MM.1S (cell line): Measurements from ENCODE around the gene GATC.

Experiments used
- DNase-seq: peaks from one replicate; pipeline ENCODE4 v3.0.0-alpha.2; 2015
- H2AFZ ChIP-seq: fragments of 300-600 bp; sonication (generic); 2 replicates; pipeline ENCODE4 v1.6.0; 2016; ENCODE audit warnings: antibody characterized with exemption, low read length
- H3F3A ChIP-seq: fragments of 300-600 bp; sonication (generic); 2 replicates; pipeline ENCODE4 v1.6.1; 2016; ENCODE audit warnings: mild to moderate bottlenecking, antibody characterized with exemption, low read length, moderate library complexity, mixed read lengths; ENCODE audit not compliant: insufficient read depth
- H3K27ac ChIP-seq: fragments of 300-600 bp; sonication (generic); 2 replicates; pipeline ENCODE4 v1.5.1; 2016; ENCODE audit warnings: mild to moderate bottlenecking, low read length
- H3K27me3 ChIP-seq: fragments of 300-600 bp; sonication (generic); replicated peaks from 2 replicates; pipeline ENCODE4 v1.6.0; 2016; ENCODE audit warnings: low read length; ENCODE audit not compliant: insufficient read depth
- H3K36me3 ChIP-seq: fragments of 300-600 bp; sonication (generic); replicated peaks from 2 replicates; pipeline ENCODE4 v1.6.1; 2016; ENCODE audit warnings: mild to moderate bottlenecking, low read length, mixed read lengths; ENCODE audit not compliant: insufficient read depth
- H3K4me1 ChIP-seq: fragments of 300-600 bp; sonication (generic); 2 replicates; pipeline ENCODE4 v1.6.1; 2016; ENCODE audit warnings: low read length, mixed read lengths
- H3K4me2 ChIP-seq: fragments of 300-600 bp; sonication (generic); 2 replicates; pipeline ENCODE4 v1.6.0; 2016; ENCODE audit warnings: low read depth, low read length
- H3K4me3 ChIP-seq: fragments of 300-600 bp; sonication (generic); 2 replicates; pipeline ENCODE4 v1.5.1; 2016; ENCODE audit warnings: low read length, mixed read lengths
- H3K79me2 ChIP-seq: fragments of 300-600 bp; sonication (generic); 2 replicates; pipeline ENCODE4 v1.6.1; 2016; ENCODE audit warnings: mixed run types, low read length, mixed read lengths
- H3K9ac ChIP-seq: fragments of 300-600 bp; sonication (generic); 2 replicates; pipeline ENCODE4 v1.6.1; 2016; ENCODE audit warnings: low read length, mixed read lengths
- H3K9me2 ChIP-seq: fragments of 300-600 bp; sonication (generic); replicated peaks from 2 replicates; pipeline ENCODE4 v1.6.1; 2016; ENCODE audit warnings: mild to moderate bottlenecking, low read length, mixed read lengths; ENCODE audit not compliant: insufficient read depth
- H3K9me3 ChIP-seq: fragments of 300-600 bp; sonication (generic); replicated peaks from 2 replicates; pipeline ENCODE4 v1.6.1; 2016; ENCODE audit warnings: mild to moderate bottlenecking, low read length, mixed read lengths; ENCODE audit not compliant: insufficient read depth
- H4K20me1 ChIP-seq: fragments of 300-600 bp; sonication (generic); 2 replicates; pipeline ENCODE4 v1.6.1; 2016; ENCODE audit warnings: mild to moderate bottlenecking, low read length, moderate library complexity, mixed read lengths; ENCODE audit not compliant: insufficient read depth
- EZH2 ChIP-seq: fragments of 300-600 bp; sonication (generic); optimal IDR thresholded peaks from 2 replicates; pipeline ENCODE3; 2017; ENCODE audit warnings: low read depth, mild to moderate bottlenecking, antibody characterized with exemption, low read length, mixed read lengths
- EZH2phosphoT487 ChIP-seq: fragments of 300-600 bp; sonication (generic); IDR thresholded peaks from 2 replicates; pipeline ENCODE4 v1.6.1; 2018; ENCODE audit warnings: antibody characterized with exemption, low read length
- TF ChIP-seq, protein P1 (sequence below): fragments of 300-600 bp; sonication (generic); IDR thresholded peaks from 2 replicates; pipeline ENCODE4 v1.5.1; 2016; ENCODE audit warnings: antibody characterized with exemption, low read length, mixed read lengths

Gene GATC

DNA sequence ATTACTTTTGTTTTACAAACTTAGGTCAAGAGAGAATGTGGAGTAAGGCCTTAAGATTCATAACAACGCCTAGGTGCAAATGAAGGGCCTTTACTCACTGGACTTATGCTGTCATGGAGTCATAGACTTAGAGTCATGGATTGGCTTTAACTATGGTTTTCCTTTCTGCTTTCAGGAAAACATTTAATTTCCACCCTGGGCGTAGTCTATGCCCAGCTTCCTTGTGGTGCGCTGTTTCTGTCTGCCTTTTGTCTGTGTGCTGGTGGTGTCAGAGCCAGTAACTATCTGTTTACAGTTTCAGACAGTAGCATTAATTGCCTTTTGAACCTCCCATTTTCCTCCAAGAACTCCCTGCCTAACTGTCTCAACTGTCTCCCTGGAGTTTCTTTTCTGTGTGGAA, 40.2 kb upstream of the GATC start:
- Histone ChIP-seq H3K27ac (no peak overlapping the region), H3K9ac (no peak overlapping the region), H3K27me3 (no peaks in the 10 kb centered on the region), H3K36me3 (no peaks in the 10 kb centered on the region), H3F3A (no peaks in the 10 kb centered on the region), H3K4me3 (no peak overlapping the region), H4K20me1 (no peaks in the 10 kb centered on the region), H3K4me1 (no peaks in the 10 kb centered on the region), H3K9me2 (no peaks in the 10 kb centered on the region), H3K4me2 (no peak overlapping the region), H2AFZ (no peak overlapping the region), H3K79me2 (no peaks in the 10 kb centered on the region), H3K9me3 (no peaks in the 10 kb centered on the region)
- no peak for TF ChIP-seq EZH2phosphoT487
- TF ChIP-seq EZH2: no peak
- TF ChIP-seq, protein P1, sequence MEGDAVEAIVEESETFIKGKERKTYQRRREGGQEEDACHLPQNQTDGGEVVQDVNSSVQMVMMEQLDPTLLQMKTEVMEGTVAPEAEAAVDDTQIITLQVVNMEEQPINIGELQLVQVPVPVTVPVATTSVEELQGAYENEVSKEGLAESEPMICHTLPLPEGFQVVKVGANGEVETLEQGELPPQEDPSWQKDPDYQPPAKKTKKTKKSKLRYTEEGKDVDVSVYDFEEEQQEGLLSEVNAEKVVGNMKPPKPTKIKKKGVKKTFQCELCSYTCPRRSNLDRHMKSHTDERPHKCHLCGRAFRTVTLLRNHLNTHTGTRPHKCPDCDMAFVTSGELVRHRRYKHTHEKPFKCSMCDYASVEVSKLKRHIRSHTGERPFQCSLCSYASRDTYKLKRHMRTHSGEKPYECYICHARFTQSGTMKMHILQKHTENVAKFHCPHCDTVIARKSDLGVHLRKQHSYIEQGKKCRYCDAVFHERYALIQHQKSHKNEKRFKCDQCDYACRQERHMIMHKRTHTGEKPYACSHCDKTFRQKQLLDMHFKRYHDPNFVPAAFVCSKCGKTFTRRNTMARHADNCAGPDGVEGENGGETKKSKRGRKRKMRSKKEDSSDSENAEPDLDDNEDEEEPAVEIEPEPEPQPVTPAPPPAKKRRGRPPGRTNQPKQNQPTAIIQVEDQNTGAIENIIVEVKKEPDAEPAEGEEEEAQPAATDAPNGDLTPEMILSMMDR: no peak
- no peak for DNase-seq

DNA sequence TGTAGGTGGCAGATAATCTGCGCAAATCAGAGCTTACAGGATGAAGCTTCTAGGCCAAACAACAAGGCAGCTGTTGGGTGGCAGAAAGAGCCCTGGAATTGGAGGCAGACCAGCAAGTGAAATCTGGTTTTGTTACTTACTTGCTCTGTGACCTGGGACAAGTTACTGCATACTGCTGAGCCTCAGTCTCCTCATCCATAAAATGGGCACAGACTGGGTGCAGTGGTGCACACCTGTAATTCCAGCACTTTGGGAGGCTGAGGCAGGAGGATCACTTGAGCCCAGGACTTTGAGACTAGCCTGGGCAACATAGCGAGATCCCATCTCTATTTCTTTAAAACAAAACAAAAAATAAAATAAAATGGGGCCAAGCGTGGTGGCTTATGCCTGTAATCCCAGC, 39.7 kb upstream of the GATC start:
- Histone ChIP-seq H3K9me3 (no peaks in the 10 kb centered on the region), H2AFZ (no peak overlapping the region), H3K27me3 (no peaks in the 10 kb centered on the region), H3K9me2 (no peaks in the 10 kb centered on the region), H3K27ac (no peak overlapping the region), H3K9ac (no peak overlapping the region), H3K4me3 (no peak overlapping the region), H4K20me1 (no peaks in the 10 kb centered on the region), H3K36me3 (no peaks in the 10 kb centered on the region), H3F3A (no peaks in the 10 kb centered on the region), H3K4me2 (no peak overlapping the region), H3K4me1 (no peaks in the 10 kb centered on the region), H3K79me2 (no peaks in the 10 kb centered on the region)
- no peak for DNase-seq
- TF ChIP-seq EZH2phosphoT487 (no peak), EZH2 (no peak)
- TF ChIP-seq, protein P1: no peak

DNA sequence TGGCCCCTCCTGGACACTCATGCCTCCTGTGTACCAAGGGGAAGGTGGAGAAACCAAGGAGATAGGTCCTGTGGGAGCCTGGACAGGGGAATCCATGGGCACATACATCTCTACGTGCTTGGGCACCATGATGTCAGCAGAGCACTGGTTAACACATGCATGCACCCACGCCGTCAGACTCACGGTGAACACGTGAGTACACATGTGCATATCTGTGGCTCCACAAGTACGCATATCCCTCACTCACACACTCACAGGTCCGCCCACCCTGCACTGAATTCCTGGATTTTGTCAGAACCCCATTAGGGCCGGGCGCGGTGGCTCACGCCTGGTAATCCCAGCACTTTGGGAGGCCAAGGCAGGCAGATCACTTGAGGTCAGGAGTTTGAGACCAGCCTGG, 37.5 kb upstream of the GATC start:
- Histone ChIP-seq H3K4me2 (no peak overlapping the region), H3K9me3 (no peaks in the 10 kb centered on the region), H3K79me2 (no peaks in the 10 kb centered on the region), H3K27me3 (no peaks in the 10 kb centered on the region), H3K4me3 (no peak overlapping the region), H3K27ac (no peak overlapping the region), H4K20me1 (no peaks in the 10 kb centered on the region), H3F3A (no peaks in the 10 kb centered on the region), H3K9ac (no peak overlapping the region), H2AFZ (no peak overlapping the region), H3K36me3 (no peaks in the 10 kb centered on the region), H3K9me2 (no peaks in the 10 kb centered on the region), H3K4me1 (no peaks in the 10 kb centered on the region)
- DNase-seq: no peak
- TF ChIP-seq EZH2phosphoT487 (no peak), EZH2 (no peak)
- TF ChIP-seq, protein P1: no peak
